ENCODE measurements around the gene GOLGA6L7.
"Not testable (repeated sequence)": the region's sequence is repeated elsewhere in the genome, so short reads cannot be mapped to it uniquely, and the experiment has no call there.

The GOLGA6L7 gene

GRCh38 chr15:28843520-28843919 lies 4.9 kb downstream of the GOLGA6L7 start:
- DNase-seq (ENCODE audit: low read depth in 2 of 2), result not testable (repeated sequence)

GRCh38 chr15:28842210-28842609 lies 6.2 kb downstream of the GOLGA6L7 start:
- DNase-seq (ENCODE audit: low read depth in 2 of 2), result not testable (repeated sequence)

- not testable (repeated sequence) for DNase-seq (ENCODE audit: low read depth in 2 of 2)
Observed at GRCh38 chr15:28840285-28840684, 8.2 kb downstream of the GOLGA6L7 start.

- not testable (repeated sequence) for DNase-seq (ENCODE audit: low read depth in 2 of 2)
Observed at GRCh38 chr15:28834957-28835585, 13.4 kb downstream of the GOLGA6L7 start.

GRCh38 chr15:28831897-28832587 lies 16.4 kb downstream of the GOLGA6L7 start:
- peak; percentile 37 to 64 for DNase-seq (ENCODE audit: low read depth in 2 of 2)

GRCh38 chr15:28821420-28821819 lies 27.0 kb downstream of the GOLGA6L7 start:
- DNase-seq (ENCODE audit: low read depth in 2 of 2), result not testable (repeated sequence)

GRCh38 chr15:28819930-28820295 lies 28.5 kb downstream of the GOLGA6L7 start:
- not testable (repeated sequence) for DNase-seq (ENCODE audit: low read depth in 2 of 2)

- not testable (repeated sequence) for DNase-seq (ENCODE audit: low read depth in 2 of 2)
Observed at GRCh38 chr15:28819019-28819929, 29.2 kb downstream of the GOLGA6L7 start.

- not testable (repeated sequence) for DNase-seq (ENCODE audit: low read depth in 2 of 2)
Observed at GRCh38 chr15:28818168-28818567, 30.3 kb downstream of the GOLGA6L7 start.

- DNase-seq (ENCODE audit: low read depth in 2 of 2), result not testable (repeated sequence)
Observed at GRCh38 chr15:28814059-28814458, 34.4 kb downstream of the GOLGA6L7 start.

GRCh38 chr15:28813392-28813791 lies 35.1 kb downstream of the GOLGA6L7 start:
- DNase-seq (ENCODE audit: low read depth in 2 of 2), result not testable (repeated sequence)

- DNase-seq (ENCODE audit: low read depth in 2 of 2), result not testable (repeated sequence)
Observed at GRCh38 chr15:28811852-28812550, 36.4 kb downstream of the GOLGA6L7 start.

- not testable (repeated sequence) for DNase-seq (ENCODE audit: low read depth in 2 of 2)
Observed at GRCh38 chr15:28810444-28810843, 38.0 kb downstream of the GOLGA6L7 start.

- not testable (repeated sequence) for DNase-seq (ENCODE audit: low read depth in 2 of 2)
Observed at GRCh38 chr15:28808136-28808535, 40.3 kb downstream of the GOLGA6L7 start.

- DNase-seq (ENCODE audit: low read depth in 2 of 2), result not testable (repeated sequence)
Observed at GRCh38 chr15:28800366-28800765, 48.1 kb downstream of the GOLGA6L7 start.

GRCh38 chr15:28798234-28798633 lies 50.2 kb downstream of the GOLGA6L7 start:
- DNase-seq (ENCODE audit: low read depth in 2 of 2), result not testable (repeated sequence)

- DNase-seq (ENCODE audit: low read depth in 2 of 2), result not testable (repeated sequence)
Observed at GRCh38 chr15:28794231-28794630, 54.2 kb downstream of the GOLGA6L7 start.

All from stimulated activated CD4-positive, alpha-beta T cell treated with anti-CD3 and anti-CD28 coated beads, Interleukin-12 subunit alpha, Interleukin-12 subunit beta, amount 100 ng/mL, for 24 hours (primary cell).